ENCODE results near the gene SACM1L.

DNA sequence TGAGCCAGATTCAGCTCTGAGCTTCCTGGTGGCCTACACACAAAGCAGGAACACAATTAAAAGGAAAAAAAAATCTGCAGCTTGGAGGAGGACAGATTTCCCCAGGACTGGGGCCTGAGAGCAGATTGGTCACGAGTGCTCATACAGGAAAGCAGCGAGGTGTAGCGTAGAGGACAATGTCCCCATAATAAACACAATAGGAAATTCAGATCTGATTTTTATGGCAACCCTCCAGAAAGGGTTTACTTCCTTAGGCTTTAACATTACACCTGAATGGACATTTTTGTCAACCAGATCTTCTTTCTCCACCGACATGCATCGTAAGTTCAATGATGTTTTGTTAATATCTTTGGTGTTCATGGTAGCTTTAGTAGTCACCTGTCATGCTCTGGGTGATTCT is 83.9 kb downstream of the SACM1L start:
- TF ChIP-seq MYC (IDR thresholded peaks at IDR 0.05; ENCODE audit: low read depth, low read length) (no peak), EZH2 (IDR thresholded peaks at IDR 0.05; ENCODE audit: borderline replicate concordance, low read depth, low read length, severe bottlenecking) (no peak), POLR2A (IDR thresholded peaks at IDR 0.05; ENCODE audit: low read depth, low read length) (no peak), FOS (IDR thresholded peaks at IDR 0.05; ENCODE audit: borderline replicate concordance, insufficient read depth, low read length) (no peak), POLR2AphosphoS5 (IDR thresholded peaks at IDR 0.05; ENCODE audit: insufficient read depth, low read depth, low read length) (no peak), JUN (IDR thresholded peaks at IDR 0.05; ENCODE audit: borderline replicate concordance, insufficient read depth, insufficient read length, low read depth) (no peak)
- TF ChIP-seq, protein P1, sequence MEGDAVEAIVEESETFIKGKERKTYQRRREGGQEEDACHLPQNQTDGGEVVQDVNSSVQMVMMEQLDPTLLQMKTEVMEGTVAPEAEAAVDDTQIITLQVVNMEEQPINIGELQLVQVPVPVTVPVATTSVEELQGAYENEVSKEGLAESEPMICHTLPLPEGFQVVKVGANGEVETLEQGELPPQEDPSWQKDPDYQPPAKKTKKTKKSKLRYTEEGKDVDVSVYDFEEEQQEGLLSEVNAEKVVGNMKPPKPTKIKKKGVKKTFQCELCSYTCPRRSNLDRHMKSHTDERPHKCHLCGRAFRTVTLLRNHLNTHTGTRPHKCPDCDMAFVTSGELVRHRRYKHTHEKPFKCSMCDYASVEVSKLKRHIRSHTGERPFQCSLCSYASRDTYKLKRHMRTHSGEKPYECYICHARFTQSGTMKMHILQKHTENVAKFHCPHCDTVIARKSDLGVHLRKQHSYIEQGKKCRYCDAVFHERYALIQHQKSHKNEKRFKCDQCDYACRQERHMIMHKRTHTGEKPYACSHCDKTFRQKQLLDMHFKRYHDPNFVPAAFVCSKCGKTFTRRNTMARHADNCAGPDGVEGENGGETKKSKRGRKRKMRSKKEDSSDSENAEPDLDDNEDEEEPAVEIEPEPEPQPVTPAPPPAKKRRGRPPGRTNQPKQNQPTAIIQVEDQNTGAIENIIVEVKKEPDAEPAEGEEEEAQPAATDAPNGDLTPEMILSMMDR (IDR thresholded peaks at IDR 0.05; ENCODE audit: extremely low read depth in 1 of 2, insufficient read depth in 1 of 2, low read depth in 1 of 2, low read length in 2 of 2) = no peak
- TF ChIP-seq, protein P2, sequence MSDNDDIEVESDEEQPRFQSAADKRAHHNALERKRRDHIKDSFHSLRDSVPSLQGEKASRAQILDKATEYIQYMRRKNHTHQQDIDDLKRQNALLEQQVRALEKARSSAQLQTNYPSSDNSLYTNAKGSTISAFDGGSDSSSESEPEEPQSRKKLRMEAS (IDR thresholded peaks at IDR 0.05; ENCODE audit: insufficient read depth, insufficient read length) = no peak

Data from endothelial cell of umbilical vein (primary cell).